GM12878 (cell line): ENCODE results near the gene USP31. TPM values are rescaled to one million over a fixed set of nuclear protein-coding genes. Genes with fewer than 3 reads are reported as not detected.

Experiments used
- ATAC-seq: fragments of 200-7000 bp; cut with Tn5 transposase; 3 replicates; pipeline ENCODE4 v1.9.1; 2020; ENCODE audit warnings: mild to moderate bottlenecking, moderate library complexity
- BruUV-seq: library from RNA; stranded (reverse); fragments of 400-500 nt; replicated peaks from 2 replicates; lab custom pipeline; 2021; lab: Mats Ljungman, UMichigan
- CTCF ChIA-PET: fragments of 300-600 bp; sonication (Branson Sonifier 250); formaldehyde crosslinking; extraction: SDS; loops from one replicate; lab custom pipeline; 2021; ENCODE audit warnings: inconsistent platforms; lab: Yijun Ruan, JAX
- POLR2A ChIA-PET: fragments of 350-600 bp; formaldehyde crosslinking; extraction: SDS; loops from one replicate; lab custom pipeline; 2021; ENCODE audit warnings: inconsistent platforms; lab: Charles Lee
- RAD21 ChIA-PET: fragments of 300-600 bp; sonication (Branson Sonifier 250); formaldehyde crosslinking; loops from one replicate; lab custom pipeline; 2023; ENCODE audit warnings: antibody characterized with exemption; ENCODE audit not compliant: unreplicated experiment; lab: Charles Lee
- SMC1A ChIA-PET: fragments of 300-600 bp; sonication (Branson Sonifier 250); formaldehyde crosslinking; loops from one replicate; lab custom pipeline; 2023; ENCODE audit not compliant: unreplicated experiment, uncharacterized antibody; lab: Charles Lee
- DNase-seq: peaks from one replicate; pipeline ENCODE4 v3.0.0-alpha.2; 2011; ENCODE audit warnings: low read depth, low spot score
- FAIRE-seq: peaks from 3 replicates; lab custom pipeline; 2011; peaks lifted over from hg19 to GRCh38; lab: Jason Lieb, UNC
- H2AFZ ChIP-seq: 2 replicates; pipeline ENCODE4 v1.6.0; 2011; ENCODE audit warnings: low read depth, low read length, control low read depth; ENCODE audit not compliant: control insufficient read depth
- H3K27ac ChIP-seq: 2 replicates; pipeline ENCODE4 v1.5.1; 2011; ENCODE audit warnings: control low read depth; ENCODE audit not compliant: control insufficient read depth, insufficient read depth
- H3K27me3 ChIP-seq, 2 experiments: replicated peaks in 1 of 2; 2 replicates each; pipeline versions ENCODE4 v1.6.0 to v1.6.1; 2011; ENCODE audit warnings: low read length in 1 of 2; ENCODE audit not compliant: control insufficient read depth in 2 of 2, insufficient read depth in 2 of 2
- H3K36me3 ChIP-seq, 2 experiments: 2 replicates each; pipeline ENCODE4 v1.5.1; 2011; ENCODE audit warnings: low read length in 1 of 2; ENCODE audit not compliant: control insufficient read depth in 2 of 2, insufficient read depth in 2 of 2
- H3K4me1 ChIP-seq: 2 replicates; pipeline ENCODE4 v1.6.1; 2011; ENCODE audit warnings: mild to moderate bottlenecking, low read length, moderate library complexity, mixed read lengths; ENCODE audit not compliant: control insufficient read depth, insufficient read depth
- H3K4me2 ChIP-seq: 2 replicates; pipeline ENCODE4 v1.6.0; 2011; ENCODE audit warnings: control low read depth; ENCODE audit not compliant: control insufficient read depth, insufficient read depth
- H3K4me3 ChIP-seq: fragments of 200-600 bp; sonication (generic); 2 replicates; pipeline ENCODE4 v1.5.1; 2016
- H3K79me2 ChIP-seq: 2 replicates; pipeline ENCODE4 v1.6.0; 2011; ENCODE audit warnings: low read length; ENCODE audit not compliant: control insufficient read depth, insufficient read depth
- H3K9ac ChIP-seq: 2 replicates; pipeline ENCODE4 v1.8.0; 2011; ENCODE audit warnings: low read length, control low read depth, mixed read lengths; ENCODE audit not compliant: control insufficient read depth, insufficient read depth
- H3K9me3 ChIP-seq: replicated peaks from 3 replicates; pipeline ENCODE4 v1.5.1; 2011; ENCODE audit warnings: mild to moderate bottlenecking, low read length; ENCODE audit not compliant: control insufficient read depth, insufficient read depth
- H4K20me1 ChIP-seq: 2 replicates; pipeline ENCODE4 v1.6.0; 2011; ENCODE audit not compliant: control insufficient read depth, insufficient read depth
- BCL11A ChIP-seq: IDR thresholded peaks from 2 replicates; pipeline ENCODE4 v1.6.1; 2011; ENCODE audit warnings: low read depth, low read length
- BMI1 ChIP-seq: fragments of 450-650 bp; IDR thresholded peaks from 2 replicates; pipeline ENCODE4 v1.6.1; 2016; ENCODE audit warnings: mild to moderate bottlenecking, moderate library complexity, borderline replicate concordance
- CHD1 ChIP-seq: IDR thresholded peaks from 2 replicates; pipeline ENCODE4 v1.6.1; 2012; ENCODE audit warnings: low read depth, low read length, improper control_type of control experiment
- EP300 ChIP-seq, 2 experiments: fragments of 150-350 bp in 1 of 2; IDR thresholded peaks; 2 replicates each; pipeline ENCODE4 v1.6.1; 2011 to 2012; ENCODE audit warnings: low read depth in 2 of 2, low read length in 2 of 2, borderline replicate concordance in 1 of 2, improper control_type of control experiment in 1 of 2, inconsistent platforms in 1 of 2; ENCODE audit not compliant: control insufficient read depth in 1 of 2
- JUNB ChIP-seq: IDR thresholded peaks from 2 replicates; pipeline ENCODE4 v1.6.1; 2016; ENCODE audit warnings: antibody characterized with exemption, mild to moderate bottlenecking
- MEF2A ChIP-seq: IDR thresholded peaks from 2 replicates; pipeline ENCODE4 v1.6.1; 2011; ENCODE audit warnings: low read depth, mild to moderate bottlenecking, low read length, moderate library complexity; ENCODE audit not compliant: insufficient read depth
- NRF1 ChIP-seq: conservative IDR thresholded peaks from 2 replicates; pipeline ENCODE4 v1.6.1; 2011; ENCODE audit warnings: mild to moderate bottlenecking, low read depth, low read length, improper control_type of control experiment
- PAX8 ChIP-seq: fragments of 450-650 bp; IDR thresholded peaks from 2 replicates; pipeline ENCODE4 v1.6.1; 2017; ENCODE audit warnings: mild to moderate bottlenecking, moderate library complexity
- POLR2AphosphoS2 ChIP-seq: IDR thresholded peaks from 2 replicates; pipeline ENCODE4 v1.6.1; 2011; ENCODE audit warnings: low read depth, mild to moderate bottlenecking, low read length, improper control_type of control experiment, moderate library complexity
- RAD51 ChIP-seq: fragments of 450-650 bp; IDR thresholded peaks from 2 replicates; pipeline ENCODE4 v1.6.1; 2016; ENCODE audit warnings: moderate library complexity, mild to moderate bottlenecking, inconsistent platforms
- RBBP5 ChIP-seq: fragments of 200-600 bp; sonication (generic); conservative IDR thresholded peaks from 2 replicates; pipeline ENCODE4 v1.6.1; 2016
- SMAD1 ChIP-seq: fragments of 450-650 bp; IDR thresholded peaks from 2 replicates; pipeline ENCODE4 v1.6.1; 2018; ENCODE audit warnings: mild to moderate bottlenecking, low read depth; ENCODE audit not compliant: partially characterized antibody
- SREBF1 ChIP-seq: IDR thresholded peaks from 2 replicates; pipeline ENCODE4 v1.6.1; 2012; ENCODE audit warnings: mild to moderate bottlenecking, low read length
- STAT3 ChIP-seq: IDR thresholded peaks from 2 replicates; pipeline ENCODE4 v1.6.1; 2011; ENCODE audit warnings: low read depth, low read length, improper control_type of control experiment
- SUPT20H ChIP-seq: IDR thresholded peaks from 2 replicates; pipeline ENCODE4 v1.6.1; 2011; ENCODE audit warnings: low read depth, mild to moderate bottlenecking, low read length, moderate library complexity, borderline replicate concordance; ENCODE audit not compliant: control insufficient read depth
- TAF1 ChIP-seq: IDR thresholded peaks from 2 replicates; pipeline ENCODE4 v1.6.1; 2011; ENCODE audit warnings: mild to moderate bottlenecking, low read depth, low read length, borderline replicate concordance
- TCF7 ChIP-seq: IDR thresholded peaks from 2 replicates; pipeline ENCODE4 v1.6.1; 2014; ENCODE audit warnings: antibody characterized with exemption, borderline replicate concordance
- WRNIP1 ChIP-seq: IDR thresholded peaks from 2 replicates; pipeline ENCODE4 v1.6.1; 2011; ENCODE audit warnings: low read depth, low read length, improper control_type of control experiment, borderline replicate concordance
- ZNF274 ChIP-seq: IDR thresholded peaks from one replicate; pipeline ENCODE4 v1.8.0; 2011; ENCODE audit not compliant: insufficient read length, insufficient read depth
- WGBS: methylation state at CpG from one replicate; pipeline ENCODE4 v1.1.6; 2016; ENCODE audit warnings: low lambda C conversion rate; ENCODE audit not compliant: insufficient replicate concordance, insufficient coverage; ENCODE audit errors: missing lambda C conversion rate; 5-methylcytosine and 5-hydroxymethylcytosine counted together
- in situ Hi-C: fragments of 300-500 bp; cut with MboI; formaldehyde crosslinking; loops from 9 replicates; pipeline ENCODE4 v1.14.3; 2018; ENCODE audit warnings: mixed read lengths
- intact Hi-C: fragments of 100-400 bp; cut with micrococcal nuclease; formaldehyde crosslinking; loops from one replicate; pipeline ENCODE4 v1.14.2; 2022; ENCODE audit not compliant: unreplicated experiment
- polyA plus RNA-seq, 11 experiments: library from polyadenylated mRNA; depleted of rRNA in 4 of 11; unstranded in 6 of 11; stranded (reverse) in 5 of 11; fragments of >200 nt; fragmentation: Nextera tagmentation in 4 of 11; fragmentation: Illumina TruSeq in 1 of 11; extraction: Ambion mirVana in 4 of 11; extraction: Trizol in 1 of 11; gene quantifications; 1 replicate in 1 of 11; 2 replicates in 10 of 11; pipeline versions ENCODE4 v1.2.1 to v1.2.3, GENCODE V29; 2011 to 2016; ENCODE audit warnings: inconsistent platforms in 2 of 11, missing spikeins in 2 of 11, low read depth in 1 of 11
- total RNA-seq, 4 experiments: library from RNA; depleted of rRNA in 3 of 4; stranded (reverse); fragments of >200 nt in 3 of 4; fragmentation: Illumina TruSeq in 1 of 4; extraction: Trizol in 1 of 4; gene quantifications; 2 replicates each; pipeline versions ENCODE4 v1.2.1 to v1.2.3, GENCODE V29; 2013 to 2021
- TF ChIP-seq, protein P1 (sequence below): fragments of 450-650 bp; IDR thresholded peaks from 2 replicates; pipeline ENCODE4 v1.6.1; 2017; ENCODE audit warnings: borderline replicate concordance
- TF ChIP-seq, protein P2 (sequence below): IDR thresholded peaks from 2 replicates; pipeline ENCODE4 v1.6.1; 2012; ENCODE audit warnings: low read depth, low read length, improper control_type of control experiment

The USP31 gene
- total and polyA plus RNA-seq, 10 of the 15 experiments (the other 5 are each of a cell fraction or from before 2014, with no cell fraction given), result 0.87 to 6.5 (median 3.2) TPM

GRCh38 chr16:23164736-23165135, 15.5 kb upstream of the USP31 start (continued):
- TF ChIP-seq TCF7 (no peak), CHD1 (no peak)

GRCh38 chr16:23163921-23164320, 14.7 kb upstream of the USP31 start:
- no peak for FAIRE-seq
- ChIA-PET RAD21 (no interaction called here), SMC1A (no interaction called here), CTCF (no interaction called here), POLR2A (no interaction called here)
- no peak overlapping the region for H3K4me2 ChIP-seq
- H3K79me2 ChIP-seq, result no peaks in the 10 kb centered on the region
- DNase-seq, result no peak
- H3K4me3 ChIP-seq, result no peak overlapping the region
- intact Hi-C loops (no loop called here), in situ Hi-C loops (no loop called here)
- no TSS peak for BruUV-seq
- H3K4me1 ChIP-seq, result no peaks in the 10 kb centered on the region
- no peaks in the 10 kb centered on the region for H3K27me3 ChIP-seq
- no peak overlapping the region for H3K9ac ChIP-seq
- H3K36me3 ChIP-seq, result no peaks in the 10 kb centered on the region
- no peaks in the 10 kb centered on the region for H4K20me1 ChIP-seq
- 59% methylated on average over 2 of the region's 2 CpGs for WGBS
- H3K27ac ChIP-seq, result no peak overlapping the region
- no peak overlapping the region for H2AFZ ChIP-seq
- no peak for TF ChIP-seq STAT3
- no peak for TF ChIP-seq SUPT20H
- TF ChIP-seq POLR2AphosphoS2, result no peak
- no peak for TF ChIP-seq BMI1
- no peak for TF ChIP-seq ZNF274
- TF ChIP-seq TCF7, result no peak
- TF ChIP-seq BCL11A, result no peak
- no peak for TF ChIP-seq MEF2A
- TF ChIP-seq EP300 (IDR thresholded peaks at IDR 0.05; ENCODE audit: borderline replicate concordance in 1 of 2, control insufficient read depth in 1 of 2, low read depth in 2 of 2, low read length in 2 of 2), result no peak
- no peak for TF ChIP-seq RBBP5
- no peak for TF ChIP-seq PAX8
- no peak for TF ChIP-seq JUNB
- no peak for TF ChIP-seq WRNIP1
- TF ChIP-seq, protein P1, sequence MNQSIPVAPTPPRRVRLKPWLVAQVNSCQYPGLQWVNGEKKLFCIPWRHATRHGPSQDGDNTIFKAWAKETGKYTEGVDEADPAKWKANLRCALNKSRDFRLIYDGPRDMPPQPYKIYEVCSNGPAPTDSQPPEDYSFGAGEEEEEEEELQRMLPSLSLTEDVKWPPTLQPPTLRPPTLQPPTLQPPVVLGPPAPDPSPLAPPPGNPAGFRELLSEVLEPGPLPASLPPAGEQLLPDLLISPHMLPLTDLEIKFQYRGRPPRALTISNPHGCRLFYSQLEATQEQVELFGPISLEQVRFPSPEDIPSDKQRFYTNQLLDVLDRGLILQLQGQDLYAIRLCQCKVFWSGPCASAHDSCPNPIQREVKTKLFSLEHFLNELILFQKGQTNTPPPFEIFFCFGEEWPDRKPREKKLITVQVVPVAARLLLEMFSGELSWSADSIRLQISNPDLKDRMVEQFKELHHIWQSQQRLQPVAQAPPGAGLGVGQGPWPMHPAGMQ, result no peak
- no peak for TF ChIP-seq TAF1
- no peak for TF ChIP-seq RAD51
- no peak for TF ChIP-seq SREBF1
- TF ChIP-seq SMAD1, result no peak
- TF ChIP-seq NRF1, result no peak
- TF ChIP-seq, protein P2, sequence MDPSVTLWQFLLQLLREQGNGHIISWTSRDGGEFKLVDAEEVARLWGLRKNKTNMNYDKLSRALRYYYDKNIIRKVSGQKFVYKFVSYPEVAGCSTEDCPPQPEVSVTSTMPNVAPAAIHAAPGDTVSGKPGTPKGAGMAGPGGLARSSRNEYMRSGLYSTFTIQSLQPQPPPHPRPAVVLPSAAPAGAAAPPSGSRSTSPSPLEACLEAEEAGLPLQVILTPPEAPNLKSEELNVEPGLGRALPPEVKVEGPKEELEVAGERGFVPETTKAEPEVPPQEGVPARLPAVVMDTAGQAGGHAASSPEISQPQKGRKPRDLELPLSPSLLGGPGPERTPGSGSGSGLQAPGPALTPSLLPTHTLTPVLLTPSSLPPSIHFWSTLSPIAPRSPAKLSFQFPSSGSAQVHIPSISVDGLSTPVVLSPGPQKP, result no peak
- no peak for ATAC-seq
- no peaks in the 10 kb centered on the region; the same call in 2 of the 3 replicates for H3K9me3 ChIP-seq
